WTC11 (cell line): ENCODE results near the gene ATF1. TPM values are rescaled to one million over a fixed set of nuclear protein-coding genes. Genes with fewer than 3 reads are reported as not detected.

Experiments used
- ATAC-seq: fragments of 200-7000 bp; cut with Tn5 transposase; 2 replicates; pipeline ENCODE4 v1.10.0; 2021; ENCODE audit warnings: mild to moderate bottlenecking, moderate library complexity
- CTCF ChIA-PET: fragments of 300-600 bp; sonication (Branson Sonifier 250); formaldehyde crosslinking; loops from one replicate; lab custom pipeline; 2021; ENCODE audit warnings: antibody characterized with exemption; lab: Charles Lee
- POLR2A ChIA-PET: fragments of 350-600 bp; sonication (Branson Sonifier 250); formaldehyde crosslinking; loops from one replicate; lab custom pipeline; 2021; ENCODE audit warnings: antibody characterized with exemption; lab: Charles Lee
- DNase-seq: peaks from one replicate; pipeline ENCODE4 v3.0.0; 2021; ENCODE audit warnings: low spot score
- H3K27ac Mint-ChIP-seq: 2 replicates; pipeline ENCODE4 v1.8.0; 2021; ENCODE audit warnings: mixed read lengths
- H3K27me3 Mint-ChIP-seq: 2 replicates; pipeline ENCODE4 v1.8.0; 2021; ENCODE audit warnings: low read depth, mild to moderate bottlenecking, moderate library complexity, mixed read lengths
- H3K36me3 Mint-ChIP-seq: 2 replicates; pipeline ENCODE4 v1.8.0; 2021; ENCODE audit warnings: mixed read lengths
- H3K4me1 Mint-ChIP-seq: 2 replicates; pipeline ENCODE4 v1.8.0; 2022; ENCODE audit warnings: mixed read lengths
- H3K4me3 Mint-ChIP-seq: 2 replicates; pipeline ENCODE4 v1.8.0; 2021; ENCODE audit warnings: mild to moderate bottlenecking, moderate library complexity, mixed read lengths
- H3K9me3 Mint-ChIP-seq: 2 replicates; pipeline ENCODE4 v1.8.0; 2021; ENCODE audit warnings: mixed read lengths
- GTF2I ChIP-seq: fragments of 250-450 bp; sonication (Bioruptor Pico); conservative IDR thresholded peaks from 2 replicates; pipeline ENCODE4 v1.4.0; 2021; ENCODE audit warnings: mild to moderate bottlenecking
- JUN ChIP-seq: sonication (generic); formaldehyde crosslinking; IDR thresholded peaks from 2 replicates; pipeline ENCODE4 v1.8.0; 2023; ENCODE audit warnings: mild to moderate bottlenecking, missing genetic modification reagents
- PRRX2 ChIP-seq: fragments of 250-450 bp; sonication (Bioruptor Pico); IDR thresholded peaks from 2 replicates; pipeline ENCODE4 v1.8.0; 2021; ENCODE audit warnings: mild to moderate bottlenecking
- ZBTB21 ChIP-seq: sonication (generic); formaldehyde crosslinking; IDR thresholded peaks from 2 replicates; pipeline ENCODE4 v1.8.1; 2023; ENCODE audit warnings: mild to moderate bottlenecking, missing genetic modification reagents, borderline replicate concordance
- ZNF416 ChIP-seq: fragments of 250-450 bp; sonication (Bioruptor Pico); IDR thresholded peaks from 2 replicates; pipeline ENCODE4 v1.9.0; 2021; ENCODE audit warnings: mild to moderate bottlenecking, inconsistent platforms
- total RNA-seq: library from RNA; stranded (reverse); gene quantifications from 3 replicates; pipeline ENCODE4 v1.2.3, GENCODE V29; 2021
- TF ChIP-seq, protein P1 (sequence below): fragments of 200-600 bp; IDR thresholded peaks from 2 replicates; pipeline ENCODE4 v1.8.0; 2022; ENCODE audit warnings: antibody characterized with exemption
- TF ChIP-seq, protein P2 (sequence below): sonication (generic); formaldehyde crosslinking; conservative IDR thresholded peaks from 2 replicates; pipeline ENCODE4 v1.8.1; 2022; ENCODE audit warnings: mild to moderate bottlenecking, missing genetic modification reagents
- TF ChIP-seq, protein P3 (sequence below): sonication (generic); formaldehyde crosslinking; IDR thresholded peaks from 2 replicates; pipeline ENCODE4 v1.8.0; 2022; ENCODE audit warnings: missing genetic modification reagents
- TF ChIP-seq, protein P4 (sequence below): sonication (generic); formaldehyde crosslinking; IDR thresholded peaks from 2 replicates; pipeline ENCODE4 v1.8.1; 2023; ENCODE audit warnings: mild to moderate bottlenecking, missing genetic modification reagents, borderline replicate concordance
- TF ChIP-seq, protein P5 (sequence below): sonication (generic); formaldehyde crosslinking; IDR thresholded peaks from 2 replicates; pipeline ENCODE4 v1.8.1; 2023; ENCODE audit warnings: mild to moderate bottlenecking, missing genetic modification reagents, moderate library complexity
- TF ChIP-seq, protein P6 (sequence below): sonication (generic); formaldehyde crosslinking; IDR thresholded peaks from 2 replicates; pipeline ENCODE4 v1.8.1; 2022; ENCODE audit warnings: missing genetic modification reagents, borderline replicate concordance

Gene ATF1
- total RNA-seq, 1 experiment from 2014 or later = 34.8 TPM

DNA sequence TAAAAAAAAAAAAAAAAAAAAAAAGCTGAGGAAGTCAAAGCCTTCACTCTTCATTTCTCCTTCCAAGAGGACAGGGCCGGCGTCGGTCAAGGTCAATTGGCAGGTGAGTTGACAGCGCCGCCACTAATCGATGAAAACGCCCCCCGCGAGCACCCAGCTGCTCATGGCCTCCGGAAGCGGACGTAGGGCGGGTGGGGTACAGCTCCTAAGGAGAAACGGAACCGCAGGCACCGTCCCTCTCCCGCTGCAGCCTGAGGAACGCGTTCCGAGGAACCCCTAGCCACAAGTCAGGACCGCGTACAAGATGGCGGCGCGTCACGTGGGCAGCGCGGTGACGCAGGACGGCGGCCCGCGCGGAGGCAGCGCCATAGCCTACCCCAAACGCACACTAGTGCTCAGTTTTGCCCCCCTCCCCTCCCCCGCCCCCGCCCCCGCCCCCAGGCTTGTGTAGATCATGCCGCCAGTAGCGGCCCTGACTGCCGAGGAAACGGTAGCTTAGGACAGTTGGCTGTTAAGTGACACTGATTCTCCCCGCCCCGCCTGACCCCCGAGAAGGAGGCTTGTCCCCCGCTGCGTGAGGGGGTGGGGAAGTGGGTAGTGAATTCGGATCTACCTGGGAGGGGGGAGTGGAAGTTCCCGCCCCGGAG lies at the start of gene ATF1 (continued):
- TF ChIP-seq, protein P1, sequence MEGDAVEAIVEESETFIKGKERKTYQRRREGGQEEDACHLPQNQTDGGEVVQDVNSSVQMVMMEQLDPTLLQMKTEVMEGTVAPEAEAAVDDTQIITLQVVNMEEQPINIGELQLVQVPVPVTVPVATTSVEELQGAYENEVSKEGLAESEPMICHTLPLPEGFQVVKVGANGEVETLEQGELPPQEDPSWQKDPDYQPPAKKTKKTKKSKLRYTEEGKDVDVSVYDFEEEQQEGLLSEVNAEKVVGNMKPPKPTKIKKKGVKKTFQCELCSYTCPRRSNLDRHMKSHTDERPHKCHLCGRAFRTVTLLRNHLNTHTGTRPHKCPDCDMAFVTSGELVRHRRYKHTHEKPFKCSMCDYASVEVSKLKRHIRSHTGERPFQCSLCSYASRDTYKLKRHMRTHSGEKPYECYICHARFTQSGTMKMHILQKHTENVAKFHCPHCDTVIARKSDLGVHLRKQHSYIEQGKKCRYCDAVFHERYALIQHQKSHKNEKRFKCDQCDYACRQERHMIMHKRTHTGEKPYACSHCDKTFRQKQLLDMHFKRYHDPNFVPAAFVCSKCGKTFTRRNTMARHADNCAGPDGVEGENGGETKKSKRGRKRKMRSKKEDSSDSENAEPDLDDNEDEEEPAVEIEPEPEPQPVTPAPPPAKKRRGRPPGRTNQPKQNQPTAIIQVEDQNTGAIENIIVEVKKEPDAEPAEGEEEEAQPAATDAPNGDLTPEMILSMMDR = no peak
- no peak for TF ChIP-seq ZBTB21
- no peak for TF ChIP-seq PRRX2 (CRISPR knock-in tag)
- TF ChIP-seq ZNF416 (CRISPR knock-in tag) = no peak
- TF ChIP-seq, protein P2, sequence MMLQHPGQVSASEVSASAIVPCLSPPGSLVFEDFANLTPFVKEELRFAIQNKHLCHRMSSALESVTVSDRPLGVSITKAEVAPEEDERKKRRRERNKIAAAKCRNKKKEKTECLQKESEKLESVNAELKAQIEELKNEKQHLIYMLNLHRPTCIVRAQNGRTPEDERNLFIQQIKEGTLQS (CRISPR knock-in tag) = no peak
- TF ChIP-seq, protein P3, sequence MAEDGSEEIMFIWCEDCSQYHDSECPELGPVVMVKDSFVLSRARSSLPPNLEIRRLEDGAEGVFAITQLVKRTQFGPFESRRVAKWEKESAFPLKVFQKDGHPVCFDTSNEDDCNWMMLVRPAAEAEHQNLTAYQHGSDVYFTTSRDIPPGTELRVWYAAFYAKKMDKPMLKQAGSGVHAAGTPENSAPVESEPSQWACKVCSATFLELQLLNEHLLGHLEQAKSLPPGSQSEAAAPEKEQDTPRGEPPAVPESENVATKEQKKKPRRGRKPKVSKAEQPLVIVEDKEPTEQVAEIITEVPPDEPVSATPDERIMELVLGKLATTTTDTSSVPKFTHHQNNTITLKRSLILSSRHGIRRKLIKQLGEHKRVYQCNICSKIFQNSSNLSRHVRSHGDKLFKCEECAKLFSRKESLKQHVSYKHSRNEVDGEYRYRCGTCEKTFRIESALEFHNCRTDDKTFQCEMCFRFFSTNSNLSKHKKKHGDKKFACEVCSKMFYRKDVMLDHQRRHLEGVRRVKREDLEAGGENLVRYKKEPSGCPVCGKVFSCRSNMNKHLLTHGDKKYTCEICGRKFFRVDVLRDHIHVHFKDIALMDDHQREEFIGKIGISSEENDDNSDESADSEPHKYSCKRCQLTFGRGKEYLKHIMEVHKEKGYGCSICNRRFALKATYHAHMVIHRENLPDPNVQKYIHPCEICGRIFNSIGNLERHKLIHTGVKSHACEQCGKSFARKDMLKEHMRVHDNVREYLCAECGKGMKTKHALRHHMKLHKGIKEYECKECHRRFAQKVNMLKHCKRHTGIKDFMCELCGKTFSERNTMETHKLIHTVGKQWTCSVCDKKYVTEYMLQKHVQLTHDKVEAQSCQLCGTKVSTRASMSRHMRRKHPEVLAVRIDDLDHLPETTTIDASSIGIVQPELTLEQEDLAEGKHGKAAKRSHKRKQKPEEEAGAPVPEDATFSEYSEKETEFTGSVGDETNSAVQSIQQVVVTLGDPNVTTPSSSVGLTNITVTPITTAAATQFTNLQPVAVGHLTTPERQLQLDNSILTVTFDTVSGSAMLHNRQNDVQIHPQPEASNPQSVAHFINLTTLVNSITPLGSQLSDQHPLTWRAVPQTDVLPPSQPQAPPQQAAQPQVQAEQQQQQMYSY (CRISPR knock-in tag) = no peak
- TF ChIP-seq, all 79 proteins: peak for 18

DNA sequence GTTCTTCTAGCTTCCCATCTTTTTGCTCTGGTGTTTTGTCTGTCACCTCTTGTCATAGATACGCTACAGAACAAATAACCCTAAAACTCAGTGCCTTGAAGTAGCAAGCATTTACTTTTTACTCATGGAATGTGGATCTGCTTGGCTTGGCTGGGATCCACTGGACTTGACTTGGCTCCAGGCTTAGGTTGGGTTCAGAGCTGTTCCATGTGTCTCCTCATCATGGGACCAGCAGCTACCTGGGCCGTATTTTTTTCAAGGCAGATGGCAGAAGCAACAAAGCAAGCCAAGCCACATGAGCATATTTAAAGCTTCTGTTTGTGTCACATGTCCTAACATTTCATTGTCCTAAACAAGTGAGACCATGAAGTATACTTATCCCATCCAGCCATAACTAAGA lies 48.7 kb upstream of the ATF1 start:
- H3K27ac Mint-ChIP-seq = no peak overlapping the region
- no peak for DNase-seq
- no peak overlapping the region for H3K4me3 Mint-ChIP-seq
- H3K4me1 Mint-ChIP-seq = no peaks in the 10 kb centered on the region
- no peaks in the 10 kb centered on the region for H3K27me3 Mint-ChIP-seq
- H3K9me3 Mint-ChIP-seq = no peaks in the 10 kb centered on the region
- peaks cover 40% of the 10 kb centered on the region for H3K36me3 Mint-ChIP-seq
- POLR2A ChIA-PET = no interaction called here
- TF ChIP-seq GTF2I = no peak
- TF ChIP-seq, protein P4, sequence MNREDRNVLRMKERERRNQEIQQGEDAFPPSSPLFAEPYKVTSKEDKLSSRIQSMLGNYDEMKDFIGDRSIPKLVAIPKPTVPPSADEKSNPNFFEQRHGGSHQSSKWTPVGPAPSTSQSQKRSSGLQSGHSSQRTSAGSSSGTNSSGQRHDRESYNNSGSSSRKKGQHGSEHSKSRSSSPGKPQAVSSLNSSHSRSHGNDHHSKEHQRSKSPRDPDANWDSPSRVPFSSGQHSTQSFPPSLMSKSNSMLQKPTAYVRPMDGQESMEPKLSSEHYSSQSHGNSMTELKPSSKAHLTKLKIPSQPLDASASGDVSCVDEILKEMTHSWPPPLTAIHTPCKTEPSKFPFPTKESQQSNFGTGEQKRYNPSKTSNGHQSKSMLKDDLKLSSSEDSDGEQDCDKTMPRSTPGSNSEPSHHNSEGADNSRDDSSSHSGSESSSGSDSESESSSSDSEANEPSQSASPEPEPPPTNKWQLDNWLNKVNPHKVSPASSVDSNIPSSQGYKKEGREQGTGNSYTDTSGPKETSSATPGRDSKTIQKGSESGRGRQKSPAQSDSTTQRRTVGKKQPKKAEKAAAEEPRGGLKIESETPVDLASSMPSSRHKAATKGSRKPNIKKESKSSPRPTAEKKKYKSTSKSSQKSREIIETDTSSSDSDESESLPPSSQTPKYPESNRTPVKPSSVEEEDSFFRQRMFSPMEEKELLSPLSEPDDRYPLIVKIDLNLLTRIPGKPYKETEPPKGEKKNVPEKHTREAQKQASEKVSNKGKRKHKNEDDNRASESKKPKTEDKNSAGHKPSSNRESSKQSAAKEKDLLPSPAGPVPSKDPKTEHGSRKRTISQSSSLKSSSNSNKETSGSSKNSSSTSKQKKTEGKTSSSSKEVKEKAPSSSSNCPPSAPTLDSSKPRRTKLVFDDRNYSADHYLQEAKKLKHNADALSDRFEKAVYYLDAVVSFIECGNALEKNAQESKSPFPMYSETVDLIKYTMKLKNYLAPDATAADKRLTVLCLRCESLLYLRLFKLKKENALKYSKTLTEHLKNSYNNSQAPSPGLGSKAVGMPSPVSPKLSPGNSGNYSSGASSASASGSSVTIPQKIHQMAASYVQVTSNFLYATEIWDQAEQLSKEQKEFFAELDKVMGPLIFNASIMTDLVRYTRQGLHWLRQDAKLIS (CRISPR knock-in tag) = no peak
- no peak for TF ChIP-seq JUN (CRISPR knock-in tag)
- TF ChIP-seq, protein P1 = no peak
- TF ChIP-seq, protein P5, sequence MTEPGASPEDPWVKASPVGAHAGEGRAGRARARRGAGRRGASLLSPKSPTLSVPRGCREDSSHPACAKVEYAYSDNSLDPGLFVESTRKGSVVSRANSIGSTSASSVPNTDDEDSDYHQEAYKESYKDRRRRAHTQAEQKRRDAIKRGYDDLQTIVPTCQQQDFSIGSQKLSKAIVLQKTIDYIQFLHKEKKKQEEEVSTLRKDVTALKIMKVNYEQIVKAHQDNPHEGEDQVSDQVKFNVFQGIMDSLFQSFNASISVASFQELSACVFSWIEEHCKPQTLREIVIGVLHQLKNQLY (CRISPR knock-in tag) = no peak
- TF ChIP-seq, protein P6, sequence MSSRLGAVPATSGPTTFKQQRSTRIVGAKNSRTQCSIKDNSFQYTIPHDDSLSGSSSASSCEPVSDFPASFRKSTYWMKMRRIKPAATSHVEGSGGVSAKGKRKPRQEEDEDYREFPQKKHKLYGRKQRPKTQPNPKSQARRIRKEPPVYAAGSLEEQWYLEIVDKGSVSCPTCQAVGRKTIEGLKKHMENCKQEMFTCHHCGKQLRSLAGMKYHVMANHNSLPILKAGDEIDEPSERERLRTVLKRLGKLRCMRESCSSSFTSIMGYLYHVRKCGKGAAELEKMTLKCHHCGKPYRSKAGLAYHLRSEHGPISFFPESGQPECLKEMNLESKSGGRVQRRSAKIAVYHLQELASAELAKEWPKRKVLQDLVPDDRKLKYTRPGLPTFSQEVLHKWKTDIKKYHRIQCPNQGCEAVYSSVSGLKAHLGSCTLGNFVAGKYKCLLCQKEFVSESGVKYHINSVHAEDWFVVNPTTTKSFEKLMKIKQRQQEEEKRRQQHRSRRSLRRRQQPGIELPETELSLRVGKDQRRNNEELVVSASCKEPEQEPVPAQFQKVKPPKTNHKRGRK (CRISPR knock-in tag) = no peak
- TF ChIP-seq, all 79 proteins: peak for 0
- CTCF ChIA-PET = interaction anchor here (0.6 kb wide), 1 partner anchor 15 kb away, joined by 3 read pairs; no protein-coding TSS in a partner anchor
- no peak for ATAC-seq
